Skeletal muscle satellite cell (primary cell): ENCODE results near the gene ATP6V1C2. TPM values are rescaled to one million over a fixed set of nuclear protein-coding genes. Genes with fewer than 3 reads are reported as not detected.

Experiments
- H3K27me3 ChIP-seq: 2 replicates; pipeline ENCODE4 v1.7.0; 2013; ENCODE audit warnings: low read length; ENCODE audit not compliant: control insufficient read depth, insufficient read depth
- H3K36me3 ChIP-seq: 2 replicates; pipeline ENCODE4 v1.7.0; 2013; ENCODE audit warnings: mild to moderate bottlenecking, control low read depth, low read length; ENCODE audit not compliant: insufficient read depth
- H3K4me1 ChIP-seq: 2 replicates; pipeline ENCODE4 v1.7.0; 2013; ENCODE audit warnings: low read length; ENCODE audit not compliant: control insufficient read depth, insufficient read depth
- H3K4me2 ChIP-seq: 2 replicates; pipeline ENCODE4 v1.7.0; 2013; ENCODE audit warnings: mild to moderate bottlenecking, low read length
- H3K4me3 ChIP-seq: 2 replicates; pipeline ENCODE4 v1.7.0; 2013; ENCODE audit warnings: low read length
- H3K9ac ChIP-seq: 2 replicates; pipeline ENCODE4 v1.7.0; 2013; ENCODE audit warnings: mild to moderate bottlenecking, low read depth, low read length, moderate library complexity
- H3K9me3 ChIP-seq: replicated peaks from 2 replicates; pipeline ENCODE4 v1.7.0; 2013; ENCODE audit warnings: mild to moderate bottlenecking, control low read depth, low read length
- total RNA-seq: library from RNA; depleted of rRNA; stranded (reverse); fragments of >200 nt; gene quantifications from 2 replicates; pipeline ENCODE4 v1.2.3, GENCODE V29; 2012; rRNA removed

ATP6V1C2 gene
- total RNA-seq = not detected in 2 replicates

DNA sequence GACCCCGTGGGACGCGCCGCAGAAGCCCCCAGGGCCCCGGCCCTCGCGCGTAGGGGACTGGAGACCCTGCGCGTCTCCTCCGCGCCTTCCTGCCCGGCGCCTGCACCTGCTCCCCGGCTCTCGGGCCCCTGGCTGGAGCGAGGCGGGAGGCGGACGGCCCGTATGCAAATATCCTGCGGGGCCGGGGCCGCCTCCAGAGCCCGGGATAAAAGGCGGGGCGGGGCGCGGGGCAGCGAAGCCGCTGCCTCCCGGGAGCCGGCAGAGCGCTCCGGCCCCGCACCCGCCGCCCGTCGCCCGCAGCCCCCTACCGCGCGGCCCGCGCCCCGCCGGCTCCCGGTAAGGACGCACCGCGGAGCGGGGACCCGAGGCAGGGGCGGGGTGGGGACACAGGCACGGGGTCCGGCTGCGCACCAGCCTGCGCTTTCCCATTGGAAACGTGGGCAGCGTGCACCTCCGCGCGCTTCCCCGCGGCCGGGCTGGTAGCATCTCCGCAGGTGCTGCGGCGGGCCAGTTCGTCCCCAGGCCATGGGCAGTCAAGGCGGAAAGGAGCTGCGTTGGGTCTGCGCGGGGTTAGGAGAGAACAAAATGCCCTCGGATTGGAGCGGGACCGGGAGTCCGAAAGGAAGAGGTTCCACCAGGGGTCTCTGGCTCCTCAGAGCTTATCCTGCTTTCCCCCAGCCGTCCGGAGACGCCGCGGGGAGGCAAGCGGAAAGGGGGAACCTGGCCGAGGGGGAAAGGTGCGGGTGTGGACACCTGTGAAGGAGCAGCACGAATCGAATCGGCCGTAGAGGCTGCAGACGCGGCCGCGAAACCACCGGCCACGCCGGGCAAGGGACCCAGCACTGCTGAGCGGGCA lies at the start of gene ATP6V1C2:
Gene ATP6V1C2, plus strand, starts transcription at position 235 of the 856 bp plus-strand sequence. CDS start 1,220 bp downstream, outside the sequence.
- Histone ChIP-seq H3K4me3 (peak within 1 kb of the TSS; percentile 54), H3K36me3 (no peaks in the 10 kb centered on the region), H3K4me1 (peaks cover 20% of the 10 kb centered on the region), H3K9ac (no peak within 1 kb of the TSS), H3K4me2 (peak within 1 kb of the TSS; percentile 77), H3K27me3 (peaks cover 55% of the 10 kb centered on the region), H3K9me3 (no peaks in the 10 kb centered on the region)

DNA sequence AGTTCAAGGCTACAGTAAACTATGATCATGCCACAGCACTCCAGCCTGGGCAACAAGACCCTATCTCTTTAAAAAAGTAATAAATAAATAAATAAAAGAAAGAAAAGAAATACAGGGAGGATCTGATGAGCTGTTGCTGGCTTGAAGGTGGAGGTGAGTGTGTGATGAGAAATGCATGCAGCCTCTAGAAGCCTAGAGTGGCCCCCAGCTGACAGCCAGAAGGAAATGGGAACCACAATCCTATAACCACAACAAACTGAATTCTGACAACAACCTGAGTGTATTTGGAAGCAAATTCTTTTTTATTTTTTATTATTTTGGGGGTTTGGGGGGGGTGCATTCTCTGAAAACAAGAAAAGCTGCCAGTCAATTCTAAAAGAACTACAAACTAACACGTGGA lies 46.3 kb upstream of the ATP6V1C2 start:
- no peak overlapping the region for H3K9ac ChIP-seq
- no peak overlapping the region for H3K4me2 ChIP-seq
- no peaks in the 10 kb centered on the region for H3K27me3 ChIP-seq
- H3K9me3 ChIP-seq = no peaks in the 10 kb centered on the region
- peaks cover 26% of the 10 kb centered on the region for H3K36me3 ChIP-seq
- no peaks in the 10 kb centered on the region for H3K4me1 ChIP-seq
- no peak overlapping the region for H3K4me3 ChIP-seq

DNA sequence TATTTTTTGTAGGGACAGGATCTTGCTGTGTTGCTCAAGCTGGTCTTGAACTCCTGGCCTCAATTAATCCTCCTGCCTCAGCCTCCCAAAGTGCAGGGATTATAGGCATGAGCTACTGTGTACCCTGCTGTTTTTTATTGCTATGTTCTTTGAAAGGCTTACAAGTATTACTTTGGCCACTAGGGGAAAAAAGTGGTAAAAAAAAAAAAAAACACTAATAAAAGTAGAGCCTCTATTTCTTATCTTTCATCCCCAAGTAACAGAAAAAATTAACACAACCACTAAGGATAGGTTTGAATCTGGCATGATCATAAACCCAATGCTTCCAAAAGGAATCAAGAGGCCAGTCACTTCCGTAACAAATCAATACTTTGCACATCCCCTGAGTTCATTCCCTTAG lies 43.2 kb upstream of the ATP6V1C2 start:
- H3K9ac ChIP-seq = no peak overlapping the region
- no peaks in the 10 kb centered on the region for H3K27me3 ChIP-seq
- no peaks in the 10 kb centered on the region for H3K4me1 ChIP-seq
- no peak overlapping the region for H3K4me3 ChIP-seq
- no peak overlapping the region for H3K4me2 ChIP-seq
- H3K9me3 ChIP-seq = no peaks in the 10 kb centered on the region
- peaks cover 12% of the 10 kb centered on the region for H3K36me3 ChIP-seq

- Histone ChIP-seq H3K4me1 (no peaks in the 10 kb centered on the region), H3K27me3 (no peaks in the 10 kb centered on the region), H3K36me3 (peaks cover 14% of the 10 kb centered on the region), H3K9ac (no peak overlapping the region), H3K4me2 (no peak overlapping the region), H3K9me3 (no peaks in the 10 kb centered on the region), H3K4me3 (no peak overlapping the region)
Observed at GRCh38 chr2:10680214-10680613, 41.2 kb upstream of the ATP6V1C2 start.

DNA sequence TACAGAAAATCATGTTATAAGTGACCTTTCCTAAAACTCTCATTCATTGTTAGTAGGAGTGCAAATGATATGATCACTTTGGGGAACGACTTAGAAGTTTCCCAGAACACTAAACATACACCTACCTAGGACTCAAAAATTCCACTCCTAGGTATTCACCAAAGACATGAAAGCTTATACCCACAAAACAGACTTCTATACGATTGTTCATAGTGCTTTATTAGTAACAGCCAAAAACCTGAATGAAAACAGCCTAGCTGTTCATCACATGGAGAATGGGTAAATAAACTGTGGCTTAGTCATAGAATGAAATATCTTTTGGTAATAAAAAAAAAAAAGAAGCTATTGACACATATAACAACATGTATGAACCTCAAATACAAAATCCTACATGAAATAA lies 40.5 kb upstream of the ATP6V1C2 start:
- Histone ChIP-seq H3K36me3 (peaks cover 14% of the 10 kb centered on the region), H3K27me3 (no peaks in the 10 kb centered on the region)

DNA sequence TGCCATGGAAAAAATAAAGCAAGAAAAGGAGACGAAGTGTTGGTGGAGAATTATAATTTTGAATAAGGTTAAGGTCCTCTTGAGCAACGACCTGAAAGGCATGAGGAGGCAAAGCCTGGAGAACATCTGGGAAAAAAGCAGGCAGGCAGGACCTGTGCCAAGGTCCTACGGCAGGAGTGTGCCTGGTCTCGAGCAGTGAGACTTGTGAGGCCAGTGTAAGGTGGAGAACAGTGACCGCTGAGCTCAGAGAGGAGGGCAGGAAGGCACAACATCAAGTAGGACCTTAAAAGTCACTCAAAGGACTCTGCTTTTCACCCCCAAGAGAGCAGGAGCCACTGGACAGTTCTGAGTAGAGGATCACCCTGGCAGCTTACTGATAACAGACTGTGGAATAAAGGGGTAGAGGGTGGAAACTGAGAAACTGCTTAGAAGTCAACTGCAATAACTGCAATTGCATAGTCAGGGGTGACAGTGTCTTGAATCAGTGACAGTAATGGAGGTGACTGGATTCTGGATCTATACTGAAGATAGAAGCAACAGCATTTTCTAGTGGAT lies 35.2 kb upstream of the ATP6V1C2 start:
- H3K4me2 ChIP-seq = peak overlapping the region; percentile 39
- H3K4me1 ChIP-seq = peaks cover 26% of the 10 kb centered on the region
- H3K4me3 ChIP-seq = no peak overlapping the region
- H3K36me3 ChIP-seq = peaks cover 6% of the 10 kb centered on the region
- H3K9ac ChIP-seq = no peak overlapping the region
- H3K9me3 ChIP-seq = no peaks in the 10 kb centered on the region
- H3K27me3 ChIP-seq = no peaks in the 10 kb centered on the region

More for the DNA sequence above, 40.5 kb upstream of the ATP6V1C2 start:
- no peak overlapping the region for H3K4me3 ChIP-seq
- no peak overlapping the region for H3K4me2 ChIP-seq
- H3K4me1 ChIP-seq = no peaks in the 10 kb centered on the region
- H3K9me3 ChIP-seq = no peaks in the 10 kb centered on the region
- H3K9ac ChIP-seq = no peak overlapping the region

DNA sequence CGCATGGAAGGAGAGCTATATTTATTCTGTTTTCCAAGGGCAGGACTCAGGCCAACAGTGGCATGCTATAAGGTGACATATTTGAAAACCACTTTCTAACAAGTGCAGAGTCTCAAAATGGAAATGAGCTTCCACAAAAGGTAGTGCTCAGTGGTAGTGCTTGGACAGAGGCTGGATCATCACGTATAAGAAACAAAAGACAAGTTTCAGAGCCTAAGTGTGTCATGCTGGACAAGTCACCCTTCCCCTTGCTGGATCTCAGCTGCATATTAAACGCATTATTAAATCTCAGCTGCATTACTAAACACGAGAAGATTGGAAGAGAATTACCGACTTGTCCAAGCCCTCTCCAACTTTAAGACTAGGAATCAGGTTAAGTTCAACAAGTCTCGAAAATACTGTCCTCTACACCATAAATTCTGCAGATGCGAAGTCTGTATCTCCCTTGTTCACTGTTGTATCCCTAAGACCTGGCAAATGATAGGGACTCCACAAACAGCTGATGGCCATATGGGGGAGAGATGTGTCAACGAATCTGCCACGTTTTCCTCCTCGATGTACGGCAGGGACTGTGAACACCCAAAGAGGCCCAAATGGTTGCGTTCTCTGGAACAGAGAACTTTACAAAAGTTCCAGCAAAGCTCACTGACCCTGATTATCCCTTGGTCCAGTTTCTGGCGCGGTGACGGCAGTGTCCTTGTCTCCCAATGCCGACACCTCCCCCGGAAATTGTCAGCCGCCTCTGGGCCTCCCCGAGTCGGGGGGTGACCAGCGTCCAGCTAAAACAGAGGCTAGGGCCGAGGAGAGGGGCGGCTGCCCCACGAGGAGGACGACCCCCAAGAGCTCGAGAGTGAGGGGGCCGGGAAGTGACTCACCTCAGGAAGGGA lies 32.3 kb upstream of the ATP6V1C2 start:
- H3K4me2 ChIP-seq = peak overlapping the region; percentile 93
- H3K9ac ChIP-seq = peak overlapping the region; percentile 100
- peaks cover 26% of the 10 kb centered on the region for H3K4me1 ChIP-seq
- no peaks in the 10 kb centered on the region for H3K36me3 ChIP-seq
- no peaks in the 10 kb centered on the region for H3K9me3 ChIP-seq
- no peaks in the 10 kb centered on the region for H3K27me3 ChIP-seq
- peak overlapping the region; percentile 100 for H3K4me3 ChIP-seq

- Histone ChIP-seq H3K9me3 (no peaks in the 10 kb centered on the region), H3K36me3 (no peaks in the 10 kb centered on the region), H3K9ac (no peak overlapping the region), H3K4me3 (no peak overlapping the region), H3K4me1 (peaks cover 26% of the 10 kb centered on the region), H3K27me3 (no peaks in the 10 kb centered on the region), H3K4me2 (no peak overlapping the region)
Observed at GRCh38 chr2:10691521-10691920, 29.9 kb upstream of the ATP6V1C2 start.

- Histone ChIP-seq H3K36me3 (no peaks in the 10 kb centered on the region), H3K4me3 (no peak overlapping the region), H3K9me3 (no peaks in the 10 kb centered on the region), H3K4me1 (no peaks in the 10 kb centered on the region), H3K27me3 (peaks cover 13% of the 10 kb centered on the region), H3K4me2 (no peak overlapping the region), H3K9ac (no peak overlapping the region)
Observed at GRCh38 chr2:10700078-10700803, 21.2 kb upstream of the ATP6V1C2 start.

DNA sequence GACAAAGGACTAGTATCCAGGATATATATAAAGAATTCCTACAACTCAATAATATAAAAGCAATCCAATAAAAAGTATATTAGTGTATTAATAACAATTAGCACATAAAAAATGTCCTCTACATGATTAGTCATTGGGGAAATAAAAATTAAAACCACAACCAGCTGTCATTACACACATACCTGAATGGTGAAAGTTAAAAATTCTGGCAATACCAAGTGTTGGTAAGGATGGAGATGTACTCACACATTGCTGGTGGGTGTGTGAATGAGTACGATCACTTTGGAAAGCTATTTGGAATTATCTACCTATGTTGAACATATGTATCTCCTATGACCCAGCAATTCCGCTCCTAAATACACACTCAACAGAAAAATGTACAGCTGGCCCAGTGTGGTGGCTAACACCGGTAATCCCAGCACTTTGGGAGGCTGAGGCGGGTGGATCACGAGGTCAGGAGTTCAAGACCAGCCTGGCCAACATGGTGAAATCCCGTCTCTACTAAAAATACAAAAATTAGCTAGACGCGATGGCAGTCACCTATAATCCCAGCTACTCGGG lies 17.3 kb upstream of the ATP6V1C2 start:
- Histone ChIP-seq H3K4me3 (no peak overlapping the region), H3K27me3 (peaks cover 21% of the 10 kb centered on the region), H3K4me1 (no peaks in the 10 kb centered on the region), H3K4me2 (no peak overlapping the region), H3K9me3 (no peaks in the 10 kb centered on the region), H3K9ac (no peak overlapping the region), H3K36me3 (no peaks in the 10 kb centered on the region)
